IMR-90 (cell line): Measurements from ENCODE around the gene CCDC63.

Source experiments
- RFX5 ChIP-seq: IDR thresholded peaks from 2 replicates; pipeline ENCODE4 v1.8.0; 2012; ENCODE audit warnings: low read depth, mild to moderate bottlenecking, low read length, moderate library complexity
- TF ChIP-seq, protein P1 (sequence below): fragments of 150-350 bp; IDR thresholded peaks from 2 replicates; pipeline ENCODE4 v1.6.1; 2017; ENCODE audit warnings: mild to moderate bottlenecking, antibody characterized with exemption, low read length, low read depth

DNA sequence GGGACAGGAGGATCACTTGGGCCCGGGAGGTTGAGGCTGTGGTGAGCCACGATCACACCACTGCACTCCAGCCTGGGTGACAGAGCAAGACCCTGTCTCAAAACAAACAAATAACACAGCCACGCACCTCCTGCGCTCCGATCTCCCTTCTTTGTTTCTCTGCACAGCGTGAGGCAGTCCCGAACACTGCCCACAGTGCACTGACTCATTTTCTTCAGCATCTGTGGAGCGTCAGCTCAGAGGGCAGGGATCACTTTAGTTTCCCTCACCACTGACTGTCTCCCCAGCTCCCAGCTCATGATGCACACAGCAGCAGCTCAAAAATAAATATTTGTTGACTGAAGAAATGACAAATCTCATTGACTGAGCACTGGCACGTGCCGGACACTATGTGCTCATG, 74.5 kb downstream of the CCDC63 start:
- no peak for TF ChIP-seq RFX5
- TF ChIP-seq, protein P1, sequence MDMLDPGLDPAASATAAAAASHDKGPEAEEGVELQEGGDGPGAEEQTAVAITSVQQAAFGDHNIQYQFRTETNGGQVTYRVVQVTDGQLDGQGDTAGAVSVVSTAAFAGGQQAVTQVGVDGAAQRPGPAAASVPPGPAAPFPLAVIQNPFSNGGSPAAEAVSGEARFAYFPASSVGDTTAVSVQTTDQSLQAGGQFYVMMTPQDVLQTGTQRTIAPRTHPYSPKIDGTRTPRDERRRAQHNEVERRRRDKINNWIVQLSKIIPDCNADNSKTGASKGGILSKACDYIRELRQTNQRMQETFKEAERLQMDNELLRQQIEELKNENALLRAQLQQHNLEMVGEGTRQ, result no peak
